GM21529 (cell line): ENCODE results near the gene TTLL11.

ENCODE experiments used
- ATAC-seq: cut with Tn5 transposase; IDR thresholded peaks from one replicate; pipeline ENCODE4 v1.9.1; 2021; ENCODE audit not compliant: unreplicated experiment

Gene TTLL11

GRCh38 chr9:121861501-121862180, 231.5 kb downstream of the TTLL11 start:
- ATAC-seq: no peak

- no peak for ATAC-seq
Measured at GRCh38 chr9:121860744-121861143, 232.4 kb downstream of the TTLL11 start.

GRCh38 chr9:121860213-121860612, 232.9 kb downstream of the TTLL11 start:
- no peak for ATAC-seq

GRCh38 chr9:121859646-121860045, 233.5 kb downstream of the TTLL11 start:
- no peak for ATAC-seq

GRCh38 chr9:121858788-121859187, 234.3 kb downstream of the TTLL11 start:
- no peak for ATAC-seq

- no peak for ATAC-seq
Measured at GRCh38 chr9:121857928-121858327, 235.2 kb downstream of the TTLL11 start.

- no peak for ATAC-seq
Measured at GRCh38 chr9:121855476-121855875, 237.6 kb downstream of the TTLL11 start.

- ATAC-seq: no peak
Measured at GRCh38 chr9:121853617-121854395, 239.3 kb downstream of the TTLL11 start.

GRCh38 chr9:121852651-121853616, 240.2 kb downstream of the TTLL11 start:
- no peak for ATAC-seq

GRCh38 chr9:121852241-121852640, 240.9 kb downstream of the TTLL11 start:
- no peak for ATAC-seq

GRCh38 chr9:121851641-121852091, 241.4 kb downstream of the TTLL11 start:
- no peak for ATAC-seq

- ATAC-seq: no peak
Measured at GRCh38 chr9:121850366-121850765, 242.7 kb downstream of the TTLL11 start.

- no peak for ATAC-seq
Measured at GRCh38 chr9:121849554-121849953, 243.6 kb downstream of the TTLL11 start.

GRCh38 chr9:121844562-121844961, 248.5 kb downstream of the TTLL11 start:
- ATAC-seq: no peak

GRCh38 chr9:121844098-121844497, 249.0 kb downstream of the TTLL11 start:
- ATAC-seq: no peak

GRCh38 chr9:121842612-121842978, 250.5 kb downstream of the TTLL11 start:
- no peak for ATAC-seq

- no peak for ATAC-seq
Measured at GRCh38 chr9:121841771-121842611, 251.1 kb downstream of the TTLL11 start.

- ATAC-seq: no peak
Measured at GRCh38 chr9:121840838-121841760, 252.0 kb downstream of the TTLL11 start.
